Kidney tubule cell (primary cell): ENCODE measurements around the gene GALNT13.
"Not testable (repeated sequence)": the region's sequence is repeated elsewhere in the genome, so short reads cannot be mapped to it uniquely, and the experiment has no call there.

Source experiments
- DNase-seq: peaks from one replicate; pipeline ENCODE4 v3.0.0-alpha.2; 2018; ENCODE audit warnings: low spot score

Gene GALNT13

DNA sequence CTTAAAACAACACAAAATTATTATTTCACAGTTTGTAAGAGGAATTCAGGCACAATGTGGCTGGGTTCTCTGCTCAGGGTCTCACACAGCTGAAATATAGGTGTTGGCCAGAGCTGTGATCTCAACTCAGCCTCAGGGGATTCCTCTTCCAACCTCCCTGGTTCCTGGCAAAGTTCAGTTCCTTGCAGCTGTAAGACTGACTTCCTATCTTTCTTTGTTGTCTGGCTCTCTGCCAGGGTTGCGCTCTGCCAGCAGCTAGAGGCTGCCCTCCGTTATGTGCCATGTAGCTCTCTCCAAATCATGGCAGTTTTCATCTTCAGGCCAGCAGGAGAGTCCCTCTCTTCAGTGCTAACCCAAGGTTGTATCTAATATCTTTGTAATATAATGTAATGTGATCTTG, 554.3 kb downstream of the GALNT13 start:
- no peak for DNase-seq

DNA sequence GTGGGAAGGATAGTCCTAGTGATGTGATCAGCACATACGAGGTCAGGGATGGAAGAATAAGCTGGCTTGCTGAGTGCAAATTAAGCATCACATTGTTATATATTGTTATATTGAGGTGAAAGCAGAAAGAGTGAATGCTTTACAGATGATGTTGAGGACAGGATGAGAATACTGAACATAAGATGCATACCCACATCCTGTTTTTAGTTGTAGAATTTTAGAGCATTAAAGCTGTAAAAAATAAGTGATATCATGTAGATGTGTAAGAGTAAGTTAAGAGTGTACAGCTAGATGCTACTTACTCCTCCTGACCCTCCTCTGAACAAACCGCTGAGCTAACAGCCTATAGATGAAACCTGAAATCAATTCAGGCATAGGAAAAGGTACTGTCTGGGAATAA, 555.7 kb downstream of the GALNT13 start:
- no peak for DNase-seq

DNA sequence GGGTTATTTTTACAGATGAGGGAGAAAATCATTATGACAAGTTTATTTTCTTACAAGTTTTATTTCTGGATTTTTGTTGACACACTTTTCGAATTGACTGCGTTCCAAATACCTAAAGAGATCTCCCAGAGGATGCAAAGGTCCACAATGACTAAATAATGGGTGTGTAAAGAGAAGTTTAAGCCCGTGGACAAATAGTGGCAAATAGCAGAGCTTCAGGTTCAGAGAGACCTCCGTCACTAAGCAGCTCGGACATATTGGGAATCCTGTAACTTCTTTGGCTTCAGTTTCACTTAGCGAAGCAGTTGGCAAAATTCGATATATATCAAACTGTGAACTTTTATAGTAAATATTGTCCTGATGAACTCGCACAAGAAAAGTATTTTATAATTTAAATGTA, 556.3 kb downstream of the GALNT13 start:
- no peak for DNase-seq

DNA sequence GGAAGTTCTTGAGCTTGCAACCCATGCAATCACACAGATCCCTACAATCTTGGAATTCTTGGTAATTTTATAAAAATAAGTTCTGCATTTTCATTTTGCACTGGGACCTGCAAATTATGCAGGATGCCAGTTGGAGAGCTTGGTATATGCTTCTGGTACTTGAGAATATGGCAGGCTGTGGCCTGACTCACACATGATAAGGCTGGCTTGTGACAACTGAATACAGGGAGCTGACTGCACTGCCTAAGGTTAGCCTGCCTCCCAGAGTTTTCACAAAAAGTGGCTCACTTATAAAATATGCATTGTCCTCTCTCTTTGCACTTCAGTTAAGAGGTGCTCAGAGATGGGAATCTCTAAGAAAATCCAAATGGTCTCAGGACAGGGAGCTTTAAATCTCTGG, 561.3 kb downstream of the GALNT13 start:
- no peak for DNase-seq

DNA sequence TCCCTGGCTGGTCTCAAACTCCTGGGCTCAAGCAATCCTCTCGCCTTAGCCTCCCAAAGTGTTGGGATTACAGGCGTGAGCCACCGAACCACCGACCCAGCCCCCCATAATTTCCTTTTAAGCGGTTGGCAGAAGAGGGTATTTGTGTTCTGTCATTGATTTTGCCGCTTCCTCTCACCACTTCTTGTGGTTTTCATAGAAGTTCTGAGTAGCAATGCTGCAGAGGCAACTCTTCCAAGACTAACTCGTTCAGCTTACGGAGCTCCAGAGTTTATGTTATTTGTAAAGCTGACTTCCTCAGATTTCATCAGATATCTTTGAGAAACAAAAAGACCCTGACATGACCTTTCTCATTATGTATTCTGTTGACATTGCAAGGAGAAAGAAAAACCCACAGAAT, 565.4 kb downstream of the GALNT13 start:
- DNase-seq = no peak

DNA sequence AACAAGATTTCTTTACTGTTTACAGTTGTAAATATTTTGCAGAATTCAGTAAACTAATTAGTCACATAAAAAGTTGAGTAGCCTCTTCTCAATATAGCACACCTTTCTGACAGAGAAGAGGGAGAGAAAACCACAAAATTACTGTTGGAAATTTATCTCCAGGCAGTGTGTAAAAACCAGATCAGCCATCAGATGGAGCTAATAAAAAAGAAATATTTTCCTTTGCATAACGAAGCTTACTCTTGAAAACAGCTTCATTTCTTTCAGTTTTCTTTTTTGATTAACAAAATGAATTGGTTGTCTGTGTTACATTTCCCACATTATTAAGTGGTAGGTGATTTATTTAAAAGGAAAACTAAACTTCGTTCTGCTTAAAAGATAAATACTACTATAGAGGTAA, 567.4 kb downstream of the GALNT13 start:
- DNase-seq = peak; percentile 9

DNA sequence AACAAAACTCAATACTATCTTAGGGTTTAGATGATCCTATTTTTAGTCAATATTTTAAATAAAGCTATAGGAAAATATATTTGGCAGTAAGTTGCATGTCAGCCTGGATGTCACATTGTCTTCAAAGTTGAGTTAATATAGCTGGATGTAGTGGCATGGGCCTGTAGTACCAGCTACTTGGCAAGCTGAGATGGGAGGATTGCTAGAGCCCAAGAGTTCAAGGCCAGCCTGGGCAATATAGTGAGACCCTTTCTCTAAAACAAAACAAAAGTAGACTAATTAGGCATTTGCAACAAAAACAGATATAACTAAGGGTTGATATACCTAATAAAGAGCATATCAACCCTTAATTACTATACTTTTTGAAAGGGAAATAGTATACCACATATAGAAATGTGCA, 572.2 kb downstream of the GALNT13 start:
- no peak for DNase-seq

DNA sequence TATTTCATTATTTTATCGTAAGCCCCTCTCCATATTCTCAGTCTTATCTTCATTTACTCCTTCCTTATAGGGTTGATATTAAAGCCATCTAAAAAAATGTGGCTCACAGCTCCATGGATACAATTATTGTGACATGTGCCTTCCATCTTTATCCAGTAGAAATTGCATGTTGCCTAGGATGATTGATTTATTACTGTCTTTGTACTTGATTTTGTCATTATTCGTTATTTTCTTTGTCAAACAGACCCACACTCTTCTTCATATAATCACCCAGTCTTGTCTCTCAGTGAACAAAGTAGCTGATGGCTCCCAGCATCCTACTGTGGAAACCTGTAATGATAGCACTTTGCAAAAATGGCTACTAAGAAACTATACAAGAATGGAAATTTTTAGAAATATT, 574.6 kb downstream of the GALNT13 start:
- DNase-seq = no peak

DNA sequence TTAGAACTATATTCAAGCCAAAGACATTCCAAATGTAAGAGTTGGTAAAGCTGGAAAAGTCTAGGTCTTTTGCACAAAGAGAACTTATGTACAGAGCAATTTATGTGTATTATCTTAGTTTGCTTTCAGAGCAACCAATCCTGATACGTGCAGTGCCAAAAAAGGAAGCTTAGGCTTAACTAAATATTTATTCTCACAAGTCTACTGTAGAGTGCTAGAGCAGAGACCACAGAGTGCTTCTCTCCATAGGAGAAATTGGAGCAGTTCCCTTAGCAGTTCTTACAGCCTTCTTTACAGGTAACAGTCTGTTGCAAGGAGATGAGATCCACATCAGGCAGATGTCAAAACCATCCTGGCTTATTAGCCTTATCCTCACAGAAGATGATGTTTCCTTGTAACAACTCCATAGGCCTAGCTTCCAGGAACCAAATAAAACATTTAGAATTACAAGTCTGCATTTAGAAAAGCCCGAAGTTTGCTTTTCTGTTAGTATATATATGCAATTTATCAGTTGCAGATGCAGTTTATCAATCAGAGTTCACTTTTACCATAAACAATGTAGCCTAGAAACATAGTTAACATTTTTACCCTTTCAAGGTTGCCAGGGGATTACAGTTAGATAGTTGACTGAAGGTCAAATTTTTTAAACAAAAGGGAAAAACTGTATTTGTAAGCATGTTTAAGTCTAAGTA, 576.2 kb downstream of the GALNT13 start:
- DNase-seq = no peak

DNA sequence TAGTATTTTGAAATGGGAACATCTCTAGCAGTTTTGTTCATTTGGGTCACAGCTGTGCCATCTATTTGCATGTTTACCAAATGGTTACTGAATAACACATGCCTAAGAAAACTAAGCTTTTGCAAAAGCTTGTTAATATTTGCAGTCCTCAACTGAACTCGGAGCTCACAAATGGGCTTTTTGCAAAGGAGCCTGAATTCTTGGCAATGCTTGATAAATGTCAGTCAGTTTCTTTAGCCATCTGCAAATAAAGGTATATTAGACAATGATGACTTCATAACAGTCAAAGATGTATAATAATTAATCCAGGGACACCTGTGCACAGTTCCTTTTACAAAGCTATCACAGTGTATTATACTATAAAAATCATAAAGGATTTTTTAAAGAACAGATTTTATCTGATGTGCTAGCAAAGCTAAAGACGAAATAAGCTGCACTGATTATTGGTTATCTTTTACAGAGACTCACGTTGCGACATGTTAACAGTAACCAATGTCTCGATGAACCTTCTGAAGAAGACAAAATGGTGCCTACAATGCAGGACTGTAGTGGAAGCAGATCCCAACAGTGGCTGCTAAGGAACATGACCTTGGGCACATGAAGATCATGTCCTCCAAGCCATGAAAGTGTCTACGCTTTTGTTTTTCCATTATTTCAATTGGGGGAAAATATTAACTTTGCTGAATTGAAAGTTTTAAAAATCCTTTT, 578.4 kb downstream of the GALNT13 start:
- no peak for DNase-seq

DNA sequence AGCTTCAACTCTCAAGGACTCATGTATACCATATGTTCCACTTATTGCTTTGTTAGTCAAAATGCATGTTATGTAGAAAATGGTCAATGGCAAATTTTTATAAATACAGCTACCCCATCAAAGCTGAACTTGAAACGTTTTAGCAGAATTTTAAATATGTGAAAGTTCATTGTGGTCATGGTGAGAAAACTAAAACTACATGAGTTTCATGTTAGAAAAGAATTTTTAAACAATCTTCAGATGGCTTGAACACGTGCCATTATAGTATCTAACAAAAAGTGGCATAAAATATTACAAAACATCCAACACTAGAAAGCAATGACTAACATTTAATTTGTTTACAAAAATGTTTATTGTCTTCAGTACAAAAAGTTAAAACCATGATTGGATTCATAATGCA, 580.7 kb downstream of the GALNT13 start:
- no peak for DNase-seq

DNA sequence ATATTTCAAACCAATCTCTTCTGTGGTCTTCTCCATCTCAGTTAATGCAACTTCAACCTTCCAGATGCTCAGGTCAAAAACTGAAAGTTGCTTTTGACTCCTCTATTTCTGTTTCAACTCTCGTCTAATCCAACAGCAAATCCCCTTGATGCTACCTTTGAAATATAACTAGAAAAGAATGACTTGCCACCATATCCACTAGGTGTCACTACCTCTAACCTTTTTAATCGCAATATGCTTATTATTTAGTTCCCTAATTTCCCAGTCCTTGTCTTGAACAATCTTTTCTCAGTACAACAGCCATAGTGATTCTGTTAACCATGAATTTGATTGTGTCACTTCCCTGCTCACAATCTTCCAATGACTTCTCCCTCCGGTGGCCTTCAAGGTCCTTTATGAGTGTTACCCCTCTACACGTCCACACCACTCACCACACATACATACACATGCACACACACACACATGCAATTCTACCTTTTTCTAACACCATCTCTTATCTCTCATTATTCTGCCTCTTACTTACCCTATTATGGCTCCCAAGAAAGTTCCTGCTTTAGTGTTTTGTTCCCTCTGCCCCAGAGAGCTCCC, 581.3 kb downstream of the GALNT13 start:
- DNase-seq = peak; percentile 56

DNA sequence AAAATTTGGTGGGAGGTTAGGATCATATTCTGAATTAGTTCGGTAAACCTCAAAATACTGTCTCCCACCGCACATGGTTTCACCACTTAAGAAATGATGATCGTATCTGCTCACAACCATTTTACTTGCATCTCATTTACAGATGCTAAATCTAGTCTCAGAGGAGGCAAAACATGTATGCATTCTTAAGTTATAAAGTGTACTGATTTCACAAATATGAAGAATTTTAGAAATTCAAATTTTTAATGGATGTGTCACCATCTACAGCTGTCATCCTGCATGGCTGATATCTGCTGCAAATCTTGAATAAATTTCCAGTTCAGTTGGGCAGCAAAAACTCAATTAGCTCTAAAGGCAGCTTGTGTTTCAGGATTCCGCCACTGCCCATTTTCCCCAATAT, 583.4 kb downstream of the GALNT13 start:
- no peak for DNase-seq

DNA sequence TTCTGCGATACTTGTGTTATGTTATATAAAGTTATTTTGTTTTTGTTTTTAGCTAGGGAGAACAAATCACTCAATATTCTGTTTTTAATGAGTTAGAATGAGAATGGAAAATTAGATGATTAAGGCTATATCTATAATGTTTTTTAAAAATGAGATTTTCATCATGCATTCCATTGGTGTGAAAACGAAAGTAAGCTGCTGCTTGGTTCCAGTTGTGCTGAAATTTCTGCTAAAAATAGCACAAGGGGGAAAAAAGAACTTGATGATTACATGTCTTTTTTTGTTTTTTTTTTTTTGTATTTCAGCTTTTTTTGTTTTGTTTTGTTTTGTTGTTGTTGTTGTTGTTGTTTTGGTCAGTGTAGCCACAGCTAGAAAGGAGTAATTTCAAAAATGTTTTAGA, 584.1 kb downstream of the GALNT13 start:
- DNase-seq = no peak

DNA sequence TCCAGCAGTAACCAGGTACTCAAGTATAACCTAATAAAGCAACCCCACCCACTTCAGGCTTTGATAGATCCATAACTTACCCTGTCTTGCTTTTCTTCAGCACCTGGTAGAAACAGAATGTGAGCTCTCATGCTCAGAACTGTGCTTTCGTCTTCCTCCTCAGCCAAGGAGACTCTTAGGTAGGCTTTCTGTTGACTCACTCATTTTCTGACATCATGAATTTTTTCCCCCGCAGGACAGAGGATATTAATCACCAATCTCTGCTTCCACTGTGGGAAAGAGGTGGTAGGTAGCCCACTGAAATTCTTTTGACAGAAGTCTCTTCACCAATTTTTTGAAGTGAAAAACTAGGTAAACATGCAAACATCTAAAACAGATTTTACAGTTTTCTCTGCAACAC, 585.6 kb downstream of the GALNT13 start:
- DNase-seq = peak; percentile 57

DNA sequence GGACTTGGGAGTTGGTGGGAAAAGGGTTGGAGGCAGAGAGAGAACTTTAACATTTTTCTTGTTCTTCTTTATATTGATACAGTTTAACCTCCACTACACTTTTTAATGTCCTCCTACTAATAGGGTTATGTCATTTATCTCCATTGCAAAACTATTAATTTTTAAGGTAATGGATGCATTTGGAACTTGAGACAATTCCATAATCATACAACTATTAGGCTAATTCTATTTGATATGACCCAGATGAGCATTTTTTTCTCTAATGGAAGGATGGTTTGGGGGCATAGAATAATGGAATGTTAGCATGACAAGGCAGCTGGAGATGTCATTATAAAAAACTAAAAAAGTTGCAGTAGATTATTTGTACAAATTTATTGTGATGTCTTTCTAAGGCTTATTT, 587.6 kb downstream of the GALNT13 start:
- no peak for DNase-seq

DNA sequence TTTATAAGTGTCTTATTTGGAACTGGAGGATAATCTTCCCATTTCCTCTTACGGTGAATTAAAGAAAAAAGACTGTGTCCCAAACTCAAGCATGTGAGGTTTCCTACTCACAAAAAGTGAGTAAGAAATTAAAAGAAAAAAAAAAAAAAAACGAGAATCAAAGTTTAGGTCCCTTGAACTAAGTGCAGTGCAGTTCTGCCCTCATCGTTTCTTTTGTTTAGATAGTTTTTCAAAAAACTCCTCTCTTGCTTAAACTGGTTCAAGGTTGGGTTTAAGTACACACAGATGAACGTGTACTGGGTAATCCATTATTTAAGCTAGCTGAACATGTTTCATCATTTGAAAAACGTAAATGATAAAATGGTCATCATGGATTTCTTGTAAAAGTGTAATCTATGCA, 590.9 kb downstream of the GALNT13 start:
- no peak for DNase-seq

DNA sequence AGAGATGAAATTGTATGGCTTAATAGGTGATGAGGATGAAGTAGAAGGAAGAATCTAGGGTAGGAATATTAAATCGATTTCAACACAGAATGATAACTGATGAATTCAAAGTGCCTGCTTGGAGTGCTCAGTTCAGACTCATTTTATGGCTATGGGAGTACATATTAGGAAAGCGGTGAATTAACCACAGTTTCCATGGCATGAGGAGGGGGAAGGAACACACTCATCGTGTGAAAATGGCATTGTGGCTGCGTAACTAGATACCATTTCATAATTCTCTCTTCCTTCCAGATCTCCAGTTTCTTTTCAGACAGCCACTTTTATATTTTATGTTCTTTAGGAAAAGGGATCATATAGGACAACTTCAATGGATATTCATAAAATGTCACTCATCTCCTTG, 594.5 kb downstream of the GALNT13 start:
- DNase-seq = no peak

DNA sequence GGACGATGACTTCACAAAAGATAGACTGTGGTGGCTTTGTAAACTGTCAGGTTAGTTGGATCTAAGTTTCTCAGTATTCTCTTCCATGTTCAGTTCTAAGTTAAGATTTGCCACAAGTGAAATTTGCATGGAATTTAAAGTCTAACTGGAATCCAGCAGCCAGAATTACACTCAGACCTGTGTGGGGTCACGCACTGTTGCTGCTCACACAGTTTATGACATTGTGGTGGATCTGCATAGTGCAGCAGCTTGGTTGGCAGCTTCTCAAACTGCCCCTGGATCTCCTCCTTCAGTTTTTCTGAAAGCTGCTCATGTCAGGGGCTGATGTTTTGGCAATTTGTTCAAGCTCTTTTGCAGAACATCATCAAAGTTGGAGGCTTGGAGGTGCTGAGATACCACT, 598.7 kb downstream of the GALNT13 start:
- DNase-seq = peak; percentile 47

DNA sequence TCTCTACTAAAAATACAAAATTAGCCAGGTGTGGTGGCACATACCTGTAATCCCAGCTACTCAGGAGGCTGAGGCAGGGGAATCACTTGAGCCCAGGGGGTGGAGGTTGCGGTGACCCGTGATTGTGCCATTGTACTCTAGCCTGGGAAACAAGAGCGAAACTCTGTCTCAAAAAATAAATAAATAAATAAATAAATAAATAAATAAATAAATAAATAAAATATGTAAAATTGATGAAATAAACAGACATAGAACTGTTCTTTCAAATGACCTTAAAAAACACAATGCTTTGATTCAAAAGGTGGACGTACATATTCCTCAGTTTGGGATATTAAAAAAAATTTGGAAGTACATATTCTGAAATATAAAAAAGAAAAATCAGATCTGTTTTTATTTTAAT, 599.8 kb downstream of the GALNT13 start:
- DNase-seq = not testable (repeated sequence)

DNA sequence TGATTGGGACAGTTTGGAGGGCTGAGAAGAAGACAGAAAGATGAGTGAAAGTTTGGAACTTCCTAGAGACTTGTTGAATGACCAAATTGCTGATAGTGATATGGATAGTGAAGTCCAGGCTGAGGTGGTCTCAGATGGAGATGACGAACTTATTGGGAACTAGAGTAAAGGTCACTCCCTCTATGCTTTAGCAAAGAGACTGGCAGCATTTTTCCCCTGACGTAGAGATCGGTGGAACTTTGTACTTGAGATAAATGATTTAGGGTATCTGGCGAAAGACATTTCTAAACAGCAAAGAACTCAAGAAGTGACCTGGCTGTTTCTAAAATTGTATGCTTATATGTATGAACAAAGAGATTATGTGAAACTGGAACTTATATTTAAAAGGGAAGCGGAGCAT, 605.6 kb downstream of the GALNT13 start:
- no peak for DNase-seq

DNA sequence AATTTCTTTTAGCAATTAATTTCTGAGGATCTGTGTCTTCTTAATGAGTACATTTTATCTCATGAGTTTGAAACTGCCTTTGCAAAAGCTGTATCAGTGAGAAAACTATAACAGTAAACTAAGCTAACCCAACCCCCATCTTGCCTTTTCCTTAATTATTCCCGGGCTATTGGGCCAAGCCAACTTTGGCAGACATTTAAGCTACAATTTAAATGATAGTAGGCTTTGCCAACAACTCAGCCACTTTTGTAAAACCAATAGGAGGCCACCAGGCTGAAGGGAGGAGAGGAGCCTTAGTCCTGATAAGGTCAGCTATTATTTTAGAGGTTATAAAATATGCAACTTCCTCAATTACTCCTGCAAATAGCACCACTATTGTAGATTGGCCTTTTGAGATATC, 608.8 kb downstream of the GALNT13 start:
- DNase-seq = no peak

DNA sequence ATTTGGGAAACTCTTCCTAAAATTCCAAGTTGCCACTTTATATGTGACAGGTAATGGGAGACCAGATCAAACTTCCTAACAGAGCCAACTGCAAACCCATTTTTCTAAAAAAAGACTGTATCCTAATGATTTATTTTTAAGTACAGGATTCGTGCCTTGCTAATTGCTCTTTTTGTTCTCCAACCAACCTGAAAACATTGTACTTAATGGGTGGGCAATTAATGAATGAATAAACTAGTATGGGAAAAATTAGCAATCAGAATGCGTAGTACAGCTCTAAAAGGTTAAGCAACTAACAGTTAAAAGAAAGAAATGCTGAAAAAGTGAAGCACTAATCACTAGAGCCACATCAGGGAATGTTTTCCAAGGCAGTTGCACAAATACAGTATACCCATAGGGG, 609.6 kb downstream of the GALNT13 start:
- no peak for DNase-seq
